Bone marrow (tissue), 2 donors: ENCODE results near the gene KIRREL3.

Experiments
- DNase-seq, 2 donors: peaks; one replicate each; lab custom pipeline; 2025; lab: John Stamatoyannopoulos, UW

The KIRREL3 gene

GRCh38 chr11:126578426-126578825 lies 422.1 kb downstream of the KIRREL3 start:
- DNase-seq = no peak

DNA sequence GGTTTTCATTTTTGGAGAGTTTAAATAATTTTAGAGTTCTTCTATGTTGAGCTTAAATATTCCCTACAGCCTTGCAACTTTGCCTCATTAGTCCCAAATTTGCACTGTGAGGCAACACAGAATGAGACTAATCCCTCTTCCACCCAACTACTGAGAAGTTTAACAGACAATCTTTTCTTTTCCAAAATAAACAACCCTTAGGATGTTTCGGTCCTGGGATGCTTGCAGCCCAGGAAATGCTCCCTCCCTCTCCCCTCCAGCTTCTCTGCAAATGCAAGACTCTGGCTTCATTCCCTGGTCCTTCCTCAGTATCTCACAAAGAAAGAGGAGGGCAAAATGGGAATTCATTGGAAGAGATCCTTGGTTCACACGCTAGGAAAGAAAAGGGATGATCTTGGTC lies 422.5 kb downstream of the KIRREL3 start:
- no peak for DNase-seq

GRCh38 chr11:126575849-126576248 lies 424.7 kb downstream of the KIRREL3 start:
- no peak for DNase-seq

DNA sequence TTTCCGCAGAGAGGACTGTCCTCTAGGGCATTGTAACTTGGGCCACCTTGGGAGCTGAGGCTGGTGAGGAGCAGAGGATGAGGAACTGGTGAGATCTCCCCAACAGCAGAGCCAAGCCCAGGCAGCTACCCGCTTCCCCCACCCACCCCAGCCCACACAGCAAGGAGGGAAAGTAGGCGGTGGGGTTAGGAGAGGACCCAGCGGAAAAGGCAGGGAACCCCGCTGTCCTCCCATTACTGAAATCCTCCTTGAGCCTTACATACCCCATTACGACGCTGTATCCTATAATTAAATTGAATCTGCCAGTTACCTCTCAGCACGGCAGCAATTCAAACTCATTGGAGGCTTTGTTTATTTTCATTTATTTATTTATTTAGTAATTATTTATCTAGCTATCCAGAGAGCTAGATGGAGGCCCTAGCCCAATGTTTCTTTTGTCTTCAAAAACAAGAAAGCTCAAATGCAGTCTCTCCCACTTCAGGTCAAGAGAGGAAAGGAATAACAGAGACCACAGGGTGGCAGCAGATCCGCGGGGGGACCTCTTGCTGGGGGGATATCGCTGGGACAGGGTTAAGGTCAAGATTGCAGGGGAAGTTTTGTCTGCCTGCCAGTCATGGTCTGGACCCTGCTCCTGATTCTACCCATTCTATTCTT lies 427.1 kb downstream of the KIRREL3 start:
- no peak for DNase-seq

DNA sequence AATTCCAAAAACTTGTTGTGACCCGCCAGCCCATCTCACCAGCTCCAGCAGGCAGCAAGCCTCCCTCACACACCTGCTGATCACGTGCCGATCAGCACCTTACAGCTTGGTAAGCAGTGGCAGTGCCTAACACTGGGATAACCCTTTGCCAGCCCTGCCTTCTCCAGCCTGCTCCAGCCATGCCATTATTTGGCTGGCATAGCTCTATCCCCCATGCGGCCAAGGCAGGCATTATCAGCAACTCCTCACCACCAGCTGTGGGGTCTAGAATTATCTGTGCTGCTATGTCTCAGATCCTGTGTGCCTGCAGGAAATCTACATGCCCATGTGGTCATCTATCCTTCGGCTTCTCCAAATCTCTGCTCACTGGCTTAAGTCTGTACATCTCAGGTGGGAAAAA lies 430.1 kb downstream of the KIRREL3 start:
- DNase-seq = no peak

GRCh38 chr11:126567419-126567818 lies 433.2 kb downstream of the KIRREL3 start:
- DNase-seq = no peak

DNA sequence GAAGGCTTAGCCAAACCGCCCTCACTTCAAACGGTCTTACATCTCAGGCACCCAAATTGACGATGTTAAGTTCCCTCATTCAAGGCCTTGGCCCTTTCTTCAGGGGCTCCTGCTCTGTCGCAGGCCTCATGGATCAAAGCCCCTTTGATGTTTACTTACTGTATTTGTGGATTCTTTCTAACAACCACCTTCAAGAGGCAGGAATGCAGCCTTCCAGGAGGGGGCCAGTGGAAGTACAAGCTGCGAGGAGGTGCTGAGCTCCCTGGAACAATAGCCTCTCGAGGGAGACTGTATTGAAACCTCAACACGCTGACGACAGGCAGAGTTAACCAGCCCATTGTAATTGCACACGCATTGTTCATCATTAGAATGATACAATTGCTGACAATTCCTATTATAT lies 436.0 kb downstream of the KIRREL3 start:
- DNase-seq = no peak

DNA sequence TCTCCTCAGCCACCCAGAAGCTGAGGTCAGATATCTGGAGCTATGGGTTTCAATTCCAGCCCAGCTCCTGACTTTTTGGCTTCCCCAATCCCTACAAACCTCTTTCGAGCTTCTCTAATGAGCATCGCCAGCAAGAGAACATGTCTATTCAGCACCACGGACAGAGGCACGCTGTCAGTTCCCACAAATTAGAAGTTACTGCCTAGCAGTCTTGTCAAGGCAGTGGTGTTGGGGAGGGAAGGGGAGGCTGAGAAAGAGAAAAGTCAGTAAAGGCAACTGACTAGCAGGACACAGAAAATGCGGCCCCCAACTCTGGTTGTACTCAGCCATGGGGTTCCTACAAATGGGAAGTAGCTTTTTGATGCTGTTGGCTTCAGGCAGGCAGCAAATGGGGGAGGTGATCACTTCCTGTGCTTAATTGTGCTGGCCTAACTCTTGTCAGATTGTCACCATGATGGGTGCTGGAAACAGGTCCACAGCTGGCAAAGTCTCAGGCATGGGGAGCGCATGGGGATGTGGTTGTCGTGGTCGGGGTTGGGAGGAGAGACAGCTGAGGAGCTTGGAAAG lies 439.2 kb downstream of the KIRREL3 start:
- no peak for DNase-seq

DNA sequence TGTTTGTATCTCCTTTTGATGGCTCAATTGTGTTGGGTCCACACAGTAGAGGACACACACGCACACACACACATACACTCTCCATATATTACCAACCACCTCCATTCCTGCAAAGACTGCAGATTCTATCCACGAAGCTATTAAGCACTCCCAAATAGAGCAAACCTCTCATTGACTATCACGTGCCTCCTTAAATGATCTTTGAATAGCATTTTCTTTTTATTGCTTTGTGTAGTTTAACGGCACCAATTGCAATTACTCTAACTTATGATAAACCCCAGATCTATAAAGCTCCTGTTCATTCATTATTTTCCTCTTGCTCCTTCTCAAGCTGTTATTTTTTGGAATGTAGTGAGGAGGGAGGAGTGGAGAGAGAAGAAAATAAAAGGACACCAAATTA lies 440.3 kb downstream of the KIRREL3 start:
- no peak for DNase-seq

GRCh38 chr11:126548581-126549550 lies 451.7 kb downstream of the KIRREL3 start:
- DNase-seq = no peak

GRCh38 chr11:126547691-126548090 lies 452.9 kb downstream of the KIRREL3 start:
- DNase-seq = no peak

DNA sequence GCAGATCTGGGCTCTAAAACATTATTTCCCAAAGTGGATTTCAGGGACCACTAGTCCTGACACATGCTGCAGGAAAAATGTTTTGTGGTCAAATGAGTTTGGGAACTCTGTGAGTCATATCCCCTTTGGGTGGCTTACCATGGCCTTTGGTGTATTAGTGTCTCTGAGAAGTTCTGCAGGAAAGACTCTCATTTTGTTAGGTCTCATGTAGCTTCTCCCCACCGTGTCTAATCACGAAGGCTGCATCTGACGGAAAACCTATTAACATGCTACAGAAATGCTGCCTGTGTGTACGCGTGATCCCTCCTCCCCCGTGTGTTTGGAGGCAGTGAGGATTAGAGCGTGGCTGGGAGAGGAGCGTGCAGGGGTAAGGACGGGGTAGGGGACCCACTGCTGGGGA lies 453.4 kb downstream of the KIRREL3 start:
- no peak for DNase-seq

DNA sequence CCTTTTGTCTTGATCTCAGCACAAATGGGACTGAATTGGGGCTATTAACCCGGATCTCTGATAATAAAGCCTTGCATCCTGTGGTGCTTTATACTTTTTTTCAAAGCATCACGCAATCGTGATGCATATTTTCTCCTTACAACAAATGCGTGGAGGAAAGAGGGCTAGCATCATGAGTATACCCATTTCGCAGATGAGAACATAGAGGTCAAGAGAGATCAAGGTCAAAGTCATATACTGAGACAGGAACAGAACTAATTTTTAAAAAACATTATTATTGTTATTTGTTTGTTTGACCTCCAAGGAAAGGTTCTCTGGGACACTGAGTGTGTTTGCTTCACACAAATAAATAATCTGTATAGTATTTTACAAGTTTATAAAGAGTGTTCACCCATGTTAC lies 453.9 kb downstream of the KIRREL3 start:
- no peak for DNase-seq

DNA sequence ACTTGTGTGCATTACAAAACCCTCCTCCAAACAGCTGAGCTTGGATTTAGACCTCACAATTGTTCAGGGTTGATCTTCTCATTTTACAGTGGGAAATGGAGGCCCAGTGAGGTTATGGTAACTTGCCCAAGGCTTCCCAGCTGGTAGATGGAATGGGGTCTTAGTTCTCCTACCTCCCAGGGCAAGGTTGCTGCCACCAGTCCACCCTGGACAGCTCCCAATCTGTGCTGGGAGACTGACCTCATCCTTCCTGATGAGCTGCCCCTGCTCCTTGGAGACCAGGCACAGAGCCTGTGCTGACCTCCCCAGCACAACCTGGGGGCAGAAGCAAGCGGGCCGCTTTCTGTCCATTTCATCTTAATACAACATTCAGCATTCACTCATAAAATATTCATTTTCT lies 454.4 kb downstream of the KIRREL3 start:
- no peak for DNase-seq

DNA sequence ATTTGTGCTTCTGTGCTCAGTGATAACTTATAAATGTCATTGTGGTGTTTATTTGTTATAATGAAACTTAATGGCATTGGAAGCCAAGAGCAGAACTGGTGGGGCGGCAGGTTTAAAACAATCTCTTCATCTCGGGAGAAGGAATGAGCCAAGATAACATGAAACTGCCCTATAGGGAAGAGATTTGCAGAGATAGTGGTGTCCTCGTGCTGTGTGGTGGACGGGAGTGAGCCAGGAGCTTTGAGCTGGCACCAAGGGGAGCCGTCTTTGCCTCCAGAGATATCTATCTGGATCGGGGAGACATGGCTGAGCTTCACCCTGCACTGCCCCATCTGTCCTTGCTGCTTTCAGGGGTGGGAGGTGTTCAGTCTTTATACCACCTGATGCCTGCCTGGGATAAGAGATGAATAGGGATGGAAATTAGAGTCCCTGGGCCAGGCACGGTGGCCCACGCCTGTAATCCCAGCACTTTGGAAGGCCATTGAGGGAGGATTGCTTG lies 455.5 kb downstream of the KIRREL3 start:
- no peak for DNase-seq

DNA sequence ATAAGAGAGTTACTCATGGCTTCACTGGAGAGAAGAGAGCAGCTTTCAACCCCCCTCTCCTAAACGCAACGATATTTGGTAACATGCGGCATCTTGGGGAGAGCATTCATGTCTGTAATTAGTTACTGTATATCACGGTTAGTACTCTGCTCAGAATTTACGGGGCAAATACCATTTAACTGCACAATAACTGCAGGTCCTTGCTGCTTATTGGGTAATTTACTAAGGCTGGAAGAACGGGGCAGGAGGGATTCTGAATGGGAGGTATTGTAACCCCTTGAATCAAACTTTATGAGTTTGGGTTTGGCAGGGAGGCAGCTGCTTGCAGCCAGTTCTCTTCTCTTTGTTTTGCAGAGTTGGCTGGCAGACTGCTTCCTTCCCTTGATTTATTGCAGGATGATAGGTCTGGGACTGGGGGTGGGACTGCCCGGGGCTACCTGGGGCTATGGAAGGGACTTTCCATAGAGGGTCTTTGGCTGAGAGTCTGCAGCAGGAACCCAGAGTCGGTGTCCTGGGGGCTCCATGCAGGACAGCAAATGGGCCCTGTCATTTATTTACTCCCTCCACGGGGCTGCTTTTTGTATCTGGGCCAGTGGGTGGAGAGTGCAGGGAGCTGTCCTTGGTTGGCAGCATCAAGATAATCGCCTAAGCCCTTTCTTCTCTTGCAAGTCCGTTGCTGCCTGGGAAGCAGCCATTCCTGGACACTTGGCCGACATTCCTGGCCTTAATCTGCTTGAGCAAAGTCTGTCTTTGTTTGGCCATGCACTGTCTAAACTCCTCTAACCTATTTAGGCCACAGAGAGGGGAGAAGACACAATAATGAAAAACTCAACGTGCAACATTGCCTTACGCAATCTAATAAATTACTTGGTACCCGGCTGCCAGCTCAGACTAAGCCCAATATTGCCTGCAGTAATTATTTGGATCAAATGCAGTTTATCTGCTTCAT lies 456.2 kb downstream of the KIRREL3 start:
- no peak for DNase-seq

DNA sequence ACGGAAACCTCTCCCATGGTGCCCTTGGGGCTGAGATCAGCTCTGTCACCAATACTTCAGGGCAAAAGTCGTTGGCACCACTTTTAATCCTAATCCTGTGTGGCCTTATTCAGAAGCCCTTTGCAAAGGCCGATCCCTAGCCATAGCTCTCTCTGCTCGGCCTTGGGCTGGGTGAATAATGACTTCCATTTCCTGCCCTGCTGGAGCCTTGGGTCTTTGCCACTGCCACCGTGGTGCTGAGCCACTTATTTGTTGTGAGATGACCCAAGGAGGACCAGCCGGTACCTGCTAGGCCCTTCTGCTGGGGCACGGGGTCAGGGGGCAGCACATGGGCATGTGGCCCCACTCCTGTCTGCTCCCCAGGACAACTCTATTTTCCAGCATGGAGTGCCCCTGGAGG lies 456.9 kb downstream of the KIRREL3 start:
- DNase-seq = no peak

DNA sequence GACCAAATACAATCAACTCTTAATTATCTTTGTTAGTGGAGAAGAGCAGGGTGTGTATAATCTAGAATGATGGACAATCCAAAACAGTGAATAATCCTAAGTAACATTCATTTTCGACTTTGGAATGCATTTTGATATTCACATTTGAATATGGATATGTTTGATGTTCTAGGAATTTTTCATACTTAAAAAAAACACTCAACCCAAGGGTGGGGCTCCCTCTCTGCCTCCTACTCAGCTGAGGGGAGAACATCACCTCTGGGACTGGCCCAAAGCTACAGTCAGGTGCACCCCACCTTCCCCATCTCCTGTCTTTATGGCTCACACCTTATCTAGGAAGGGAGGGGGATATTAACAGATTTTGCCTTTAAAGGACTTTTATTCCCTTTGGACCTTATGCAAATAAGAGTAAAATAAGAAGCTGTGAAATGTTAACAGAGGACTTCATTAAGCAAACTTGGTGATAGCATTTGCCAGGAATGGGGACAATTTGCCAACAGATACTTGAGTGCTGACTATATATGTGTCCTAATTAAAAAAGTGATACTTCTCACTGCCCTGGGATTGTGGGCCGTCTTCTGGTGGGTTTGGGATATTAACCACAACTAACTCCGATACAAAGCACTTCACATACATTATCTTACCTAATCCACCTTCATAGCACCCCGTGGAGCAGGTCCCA lies 458.1 kb downstream of the KIRREL3 start:
- DNase-seq = no peak

GRCh38 chr11:126538071-126538470 lies 462.5 kb downstream of the KIRREL3 start:
- no peak for DNase-seq

DNA sequence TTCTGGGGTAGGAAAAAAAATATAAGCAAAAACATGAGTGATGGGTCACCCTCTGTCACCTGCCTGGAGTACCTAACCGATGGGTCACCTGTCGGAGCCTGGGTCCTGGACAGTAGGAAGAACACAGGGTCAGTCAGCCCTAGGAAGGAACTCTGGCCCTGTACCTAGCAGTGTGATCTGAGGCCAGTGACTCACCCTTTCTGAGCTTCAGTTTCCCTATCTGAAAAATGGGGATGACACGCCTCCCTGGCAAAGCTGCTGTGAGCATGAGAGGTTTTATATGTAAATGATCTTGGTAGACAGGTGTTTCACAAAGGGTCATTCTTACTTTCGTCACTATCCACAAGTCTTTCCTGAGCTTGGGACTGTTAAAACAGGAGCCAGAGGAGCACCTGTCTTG lies 463.1 kb downstream of the KIRREL3 start:
- DNase-seq = no peak

DNA sequence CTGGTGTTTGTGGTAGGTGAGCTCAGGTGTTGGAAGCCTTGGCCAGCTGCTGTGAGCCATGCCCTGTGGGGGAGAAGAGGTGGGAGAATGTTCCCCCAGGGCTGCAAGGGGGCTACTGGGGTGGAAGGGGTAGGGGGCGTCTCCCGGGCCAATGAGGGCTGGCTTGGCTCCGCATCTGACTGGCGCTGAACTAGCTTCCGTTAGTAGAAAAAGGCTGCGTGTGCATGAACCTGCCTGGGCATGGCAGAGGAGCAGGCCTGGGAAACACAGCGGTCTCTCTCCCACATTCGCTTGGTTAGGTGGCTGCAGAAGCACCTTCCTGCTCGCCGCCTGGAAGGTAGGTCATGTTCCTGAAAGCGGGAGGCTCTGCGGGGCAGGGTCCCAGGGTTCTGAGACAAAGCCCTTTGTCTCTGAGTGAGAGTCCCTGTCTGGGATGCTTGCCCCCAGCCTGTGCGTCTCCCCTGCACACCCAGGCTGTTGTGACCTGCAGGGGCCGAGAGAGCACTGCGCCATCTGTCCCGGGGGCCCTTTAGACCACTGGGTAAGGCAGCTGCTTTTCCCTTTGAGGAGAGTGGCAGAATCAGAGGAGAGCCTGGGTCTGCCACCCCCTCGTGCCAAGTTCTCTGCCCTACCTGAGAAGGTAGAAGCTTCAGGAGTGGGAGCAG lies 466.3 kb downstream of the KIRREL3 start:
- DNase-seq = no peak
